T-helper 1 cell (primary cell): ENCODE results near the gene UNC5A.

Source experiments
- DNase-seq, 5 donors: peaks; one replicate each; pipeline ENCODE4 v3.0.0-alpha.2; 2012 to 2020

Gene UNC5A

GRCh38 chr5:176781638-176782570 lies 28.5 kb upstream of the UNC5A start:
- DNase-seq = peak in 1 of 5 donors; percentile 33

DNA sequence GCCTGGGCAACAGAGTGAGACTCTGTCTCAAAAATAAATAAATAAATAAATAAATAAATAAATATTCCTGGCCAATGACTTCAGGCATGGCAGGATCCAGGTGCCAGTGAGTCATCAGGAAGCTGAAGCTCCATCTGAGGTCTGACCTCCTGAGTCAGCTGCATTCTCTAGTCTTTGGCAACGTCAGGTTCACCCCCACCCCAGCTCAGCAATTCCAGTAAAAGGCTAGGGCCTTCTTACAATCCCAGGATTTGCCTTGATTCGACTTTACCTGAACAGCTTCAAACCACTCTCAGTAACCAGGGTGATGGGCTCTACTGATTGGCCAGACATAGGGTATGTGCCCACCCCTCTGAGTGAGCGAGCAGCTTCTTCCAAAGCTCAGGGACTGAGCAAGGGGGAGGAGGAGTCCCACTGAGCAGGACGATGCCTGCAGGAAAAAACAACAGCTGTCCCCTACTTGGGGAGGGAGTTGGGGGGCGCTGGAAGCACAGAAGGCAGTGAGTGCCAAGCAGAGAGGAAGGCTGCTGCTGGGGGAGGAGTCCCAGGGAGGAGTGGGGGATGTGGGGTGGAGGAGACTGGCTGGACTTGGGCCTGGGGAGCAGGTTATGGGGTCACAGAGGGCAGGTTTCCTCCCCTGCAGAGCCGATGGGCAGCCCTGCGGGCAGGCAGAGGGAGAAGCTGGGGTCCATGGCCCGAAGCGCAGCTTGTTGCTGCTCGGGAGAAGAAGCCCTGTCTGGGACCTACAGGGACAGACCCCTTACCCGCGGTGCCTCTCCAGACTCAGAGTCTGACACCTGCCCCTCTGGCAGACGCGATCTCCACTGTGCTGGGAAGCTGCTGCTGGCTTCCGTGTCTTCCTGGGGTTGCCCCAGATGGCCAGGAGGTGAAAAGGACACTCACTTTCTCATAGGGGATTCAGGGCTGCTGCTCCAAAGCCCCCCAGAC lies 25.9 kb upstream of the UNC5A start:
- DNase-seq = no peak

DNA sequence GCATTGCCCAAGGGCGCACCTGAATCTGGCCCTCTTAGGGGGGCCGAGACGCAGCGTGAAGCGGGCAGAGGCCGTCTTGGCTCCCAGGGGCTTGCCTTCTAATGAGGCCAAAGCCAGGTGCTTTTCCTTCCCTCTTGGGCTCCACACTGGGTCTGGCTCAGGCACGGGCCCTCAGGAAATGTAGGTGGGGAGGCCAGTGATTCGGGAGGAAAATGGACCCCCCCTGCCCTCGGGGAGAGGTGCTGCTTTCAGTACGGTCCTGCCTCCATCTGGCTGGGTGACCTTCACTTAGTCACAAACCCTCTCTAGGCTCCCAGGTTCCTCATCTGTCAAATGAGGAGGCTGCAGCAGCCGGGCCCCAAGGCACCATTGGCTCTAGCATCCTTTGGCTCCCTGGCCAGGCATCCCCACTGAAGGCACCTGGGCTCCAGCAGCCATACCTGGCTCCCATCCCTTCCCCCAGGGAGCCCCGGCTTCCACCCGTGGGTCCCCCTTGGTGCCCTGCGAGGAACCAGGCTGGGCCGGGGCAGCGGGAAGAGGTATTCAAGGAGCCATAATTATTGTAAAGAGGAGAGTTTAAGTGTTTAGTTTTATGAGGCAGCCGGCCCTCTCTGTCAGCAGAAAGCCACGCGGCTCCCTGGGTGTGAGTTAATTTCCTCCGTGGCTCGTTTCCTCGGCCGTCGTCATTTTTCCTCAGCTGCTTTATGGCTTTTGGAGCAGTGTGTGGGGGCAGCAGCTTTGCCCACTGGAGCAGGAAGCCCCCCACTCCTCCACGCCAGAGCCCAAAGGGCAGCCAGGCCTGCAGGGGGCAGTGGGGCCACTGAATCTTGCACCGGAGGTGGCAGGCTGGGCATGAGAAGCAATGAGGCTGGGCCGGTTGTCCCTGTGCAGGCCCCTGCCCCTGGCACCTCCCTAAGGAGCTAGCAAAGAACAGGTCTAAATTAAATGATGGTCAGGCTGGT lies 24.9 kb upstream of the UNC5A start:
- DNase-seq = no peak

- no peak for DNase-seq
Measured at GRCh38 chr5:176787676-176788075, 22.7 kb upstream of the UNC5A start.

DNA sequence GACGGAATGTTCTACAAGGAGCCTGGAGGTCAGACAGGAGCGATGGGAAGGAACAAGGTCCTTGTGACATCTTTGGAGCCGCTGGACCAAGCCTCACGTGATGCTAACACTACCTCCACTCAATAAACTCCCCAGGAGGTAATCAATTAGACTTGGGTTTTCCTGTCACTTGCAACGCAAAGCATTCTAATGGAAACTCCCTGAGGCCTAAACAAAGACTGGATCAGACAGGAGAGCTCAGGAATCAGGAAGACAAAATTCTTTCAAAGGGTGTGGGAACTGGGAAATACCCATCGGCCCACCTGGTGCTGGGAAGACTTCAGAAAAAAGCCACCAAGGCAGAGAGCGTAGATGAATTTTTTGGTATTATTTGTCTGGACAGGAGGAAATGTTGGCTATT lies 22.3 kb upstream of the UNC5A start:
- no peak for DNase-seq

- no peak for DNase-seq
Measured at GRCh38 chr5:176788941-176789872, 21.2 kb upstream of the UNC5A start.

- no peak for DNase-seq
Measured at GRCh38 chr5:176789873-176790615, 20.3 kb upstream of the UNC5A start.

GRCh38 chr5:176790941-176791340 lies 19.4 kb upstream of the UNC5A start:
- no peak for DNase-seq

DNA sequence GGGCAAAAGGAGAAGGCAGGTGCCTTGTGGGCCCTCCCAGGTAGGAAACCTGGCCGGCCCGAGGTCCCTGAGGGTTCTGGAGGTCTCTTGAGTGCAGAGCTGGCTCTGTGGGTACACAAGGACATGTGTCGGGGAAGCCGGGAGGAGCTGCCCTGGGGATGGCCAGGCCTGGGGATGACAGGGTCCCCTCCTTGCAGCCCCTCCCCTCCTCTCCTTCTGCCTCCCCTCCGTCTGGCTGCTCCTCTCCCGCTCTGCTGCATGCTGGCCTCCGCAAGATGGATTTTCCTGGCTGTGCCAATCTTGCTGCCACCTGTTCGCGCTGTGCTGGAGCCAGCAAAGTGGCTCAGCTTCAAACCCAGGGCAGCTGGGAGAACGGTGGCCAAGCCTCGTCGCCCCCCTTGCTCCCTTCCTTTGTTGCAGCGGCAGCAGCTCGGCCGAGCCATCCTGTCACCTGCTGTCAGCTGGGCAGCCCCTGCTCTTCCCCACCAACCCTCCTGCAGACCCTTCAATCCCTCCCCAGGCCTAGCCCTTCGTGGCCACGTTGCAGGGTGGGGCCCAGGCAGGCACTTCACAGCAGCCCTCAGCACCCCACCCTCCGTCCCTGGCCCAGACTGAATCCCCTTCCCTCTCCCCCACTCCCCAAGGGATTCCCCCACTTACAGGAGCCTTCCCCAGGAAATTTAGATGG lies 17.6 kb upstream of the UNC5A start:
- DNase-seq = no peak

GRCh38 chr5:176793343-176793699 lies 17.0 kb upstream of the UNC5A start:
- DNase-seq = no peak

DNA sequence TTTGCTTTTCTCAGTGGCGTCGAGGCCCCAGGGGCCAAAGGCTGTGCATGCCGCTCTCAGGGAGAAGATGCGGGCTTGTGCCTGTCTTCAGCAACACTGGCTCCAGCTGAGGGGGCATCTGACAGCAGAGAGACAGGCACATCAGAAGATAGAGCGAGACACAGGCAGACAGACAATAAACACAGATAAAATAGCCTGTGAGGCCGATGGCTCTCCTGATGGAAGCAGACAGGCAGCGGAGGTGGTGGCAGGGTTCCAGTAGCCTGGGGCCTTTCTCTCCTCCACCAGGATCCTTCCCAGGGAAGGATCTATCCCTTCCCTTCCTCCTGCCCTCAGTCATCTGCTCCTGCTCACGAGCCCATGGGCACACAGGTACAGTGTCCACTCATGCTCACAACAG lies 16.6 kb upstream of the UNC5A start:
- DNase-seq = no peak

GRCh38 chr5:176794509-176794908 lies 15.8 kb upstream of the UNC5A start:
- DNase-seq = no peak

- no peak for DNase-seq
Measured at GRCh38 chr5:176796411-176796810, 13.9 kb upstream of the UNC5A start.

- DNase-seq = no peak
Measured at GRCh38 chr5:176796970-176797369, 13.4 kb upstream of the UNC5A start.

- DNase-seq = no peak
Measured at GRCh38 chr5:176797456-176798050, 12.8 kb upstream of the UNC5A start.

- DNase-seq = no peak
Measured at GRCh38 chr5:176798086-176798876, 12.1 kb upstream of the UNC5A start.

DNA sequence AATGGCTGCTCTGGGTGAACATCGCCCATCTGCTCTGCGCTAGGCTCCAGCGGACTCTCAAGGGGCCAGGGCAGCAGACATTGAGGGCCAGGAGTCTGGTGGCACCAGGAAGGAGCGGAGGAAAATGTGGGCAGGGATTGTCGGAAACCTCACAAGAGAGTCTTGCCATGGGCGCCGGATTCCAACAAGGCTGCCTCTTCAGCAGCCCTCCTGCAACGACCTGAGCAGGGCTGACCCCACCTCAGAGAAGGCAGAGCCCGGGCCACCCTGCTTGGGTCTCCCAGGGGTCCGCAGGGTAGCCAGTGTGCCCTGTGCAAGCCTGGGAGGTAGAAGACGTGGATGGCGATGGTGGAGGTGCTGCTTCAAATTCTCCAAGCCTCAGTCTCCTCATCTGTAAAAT lies 11.4 kb upstream of the UNC5A start:
- no peak for DNase-seq

- no peak for DNase-seq
Measured at GRCh38 chr5:176799488-176799887, 10.9 kb upstream of the UNC5A start.

GRCh38 chr5:176800024-176800423 lies 10.3 kb upstream of the UNC5A start:
- DNase-seq = no peak
